ENCODE data around the gene AQP2. TPM values are rescaled to one million over a fixed set of nuclear protein-coding genes. Genes with fewer than 3 reads are reported as not detected.

Gene AQP2
- total and polyA plus RNA-seq, 2 of the 13 experiments (the other 11 are each of a cell fraction or from before 2014, with no cell fraction given) = not detected

DNA sequence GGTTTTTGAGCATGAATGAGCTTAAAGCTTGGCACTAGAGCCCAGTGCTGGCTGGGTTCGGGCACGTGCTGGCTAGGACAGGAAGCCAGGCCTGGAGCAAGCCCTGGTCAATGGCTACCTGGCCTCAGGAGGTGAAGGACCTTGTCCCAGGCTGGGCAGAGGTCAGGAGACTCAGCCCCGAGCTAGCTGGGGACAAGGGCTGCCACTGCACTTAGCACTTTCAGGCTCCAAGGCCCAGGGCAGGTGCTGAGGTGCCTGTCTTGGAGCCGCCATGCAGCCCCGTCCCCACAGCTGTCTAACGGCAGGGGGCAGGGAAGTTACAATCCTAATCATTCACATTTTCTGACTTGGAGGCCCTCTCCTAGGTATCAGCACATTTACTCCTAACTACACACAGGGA is 17.9 kb downstream of the AQP2 start:
- ChIA-PET POLR2A (interaction anchor here (3.0 kb wide), 1 partner anchor 11 kb away, joined by 24 read pairs; no protein-coding TSS in a partner anchor), CTCF (ENCODE audit: low intra/inter-chr PET ratio, low total read pairs) (interaction anchor here (3.5 to 3.9 kb wide), 2 partner anchors 88 to 101 kb away, joined by 43 to 65 read pairs; partner anchors contain the start of gene ASIC1)
- Histone ChIP-seq H3K9me3 (ENCODE audit: low read length) (no peaks in the 10 kb centered on the region), H3K4me1 (ENCODE audit: insufficient read depth, low read length) (peaks cover 56% of the 10 kb centered on the region), H3K27me3 (ENCODE audit: control insufficient read depth in 1 of 2, insufficient read depth in 2 of 2, low read length in 2 of 2) (peaks cover 6 to 70% of the 10 kb centered on the region in 2 experiments), H2AFZ (ENCODE audit: low read length) (no peak overlapping the region), H3K36me3 (replicated peaks in 1 of 2; ENCODE audit: control insufficient read depth in 1 of 2, insufficient read depth in 2 of 2, low read length in 2 of 2) (no peaks in the 10 kb centered on the region), H4K20me1 (ENCODE audit: insufficient read depth, low read length) (no peaks in the 10 kb centered on the region), H3K9ac (ENCODE audit: insufficient read depth, low read depth, low read length) (no peak overlapping the region), H3K4me3 (replicated peaks in 1 of 3; ENCODE audit: insufficient read depth in 1 of 3, low read depth in 2 of 3, low read length in 3 of 3) (peak overlapping the region in 1 of 3 experiments; percentile 69; a peak in 2 of 6 replicates), H3K79me2 (ENCODE audit: insufficient read depth, low read length) (no peaks in the 10 kb centered on the region), H3K4me2 (ENCODE audit: low read depth, low read length) (peak overlapping the region; percentile 91), H3K27ac (ENCODE audit: extremely low read length, insufficient read depth, low read length) (no peak overlapping the region)
- WGBS (ENCODE audit: low lambda C conversion rate) = 23% methylated on average over 3 of the region's 6 CpGs
- ATAC-seq (peak; percentile 5; the same call in 2 of the 3 replicates), DNase-seq (ENCODE audit: low spot score) (no peak), FAIRE-seq (no peak)
- BruUV-seq (replicated peaks) = no TSS peak
- in situ Hi-C loops (cut with HindIII; ENCODE audit: extremely low pct_ligation_motif_present, low pct_unique_long_range_greater_than_20kb) = no loop called here
- intact Hi-C loops (cut with micrococcal nuclease; ENCODE audit: unreplicated experiment) = no loop called here
- TF ChIP-seq BHLHE40 (IDR thresholded peaks at IDR 0.05; ENCODE audit: low read length) (0 out of 2 replicates have a peak, but pooled peaks have one; percentile 36), NFE2L1 (CRISPR knock-in tag; IDR thresholded peaks at IDR 0.05; ENCODE audit: borderline replicate concordance) (no peak), KDM3A (CRISPR knock-in tag; IDR thresholded peaks at IDR 0.05; ENCODE audit: low read depth) (no peak), MYC (CRISPR knock-in tag; IDR thresholded peaks at IDR 0.05; ENCODE audit: borderline replicate concordance) (peak; percentile 34; the same call in 1 of the 2 replicates), BRCA1 (CRISPR knock-in tag; IDR thresholded peaks at IDR 0.05) (no peak), HNF4A (CRISPR knock-in tag; IDR thresholded peaks at IDR 0.05) (peak; percentile 39), MTA1 (CRISPR knock-in tag; IDR thresholded peaks at IDR 0.05; ENCODE audit: borderline replicate concordance) (0 out of 2 replicates have a peak, but pooled peaks have one; percentile 26), ZNF317 (CRISPR knock-in tag; IDR thresholded peaks at IDR 0.05) (no peak)
- TF ChIP-seq, protein P1, sequence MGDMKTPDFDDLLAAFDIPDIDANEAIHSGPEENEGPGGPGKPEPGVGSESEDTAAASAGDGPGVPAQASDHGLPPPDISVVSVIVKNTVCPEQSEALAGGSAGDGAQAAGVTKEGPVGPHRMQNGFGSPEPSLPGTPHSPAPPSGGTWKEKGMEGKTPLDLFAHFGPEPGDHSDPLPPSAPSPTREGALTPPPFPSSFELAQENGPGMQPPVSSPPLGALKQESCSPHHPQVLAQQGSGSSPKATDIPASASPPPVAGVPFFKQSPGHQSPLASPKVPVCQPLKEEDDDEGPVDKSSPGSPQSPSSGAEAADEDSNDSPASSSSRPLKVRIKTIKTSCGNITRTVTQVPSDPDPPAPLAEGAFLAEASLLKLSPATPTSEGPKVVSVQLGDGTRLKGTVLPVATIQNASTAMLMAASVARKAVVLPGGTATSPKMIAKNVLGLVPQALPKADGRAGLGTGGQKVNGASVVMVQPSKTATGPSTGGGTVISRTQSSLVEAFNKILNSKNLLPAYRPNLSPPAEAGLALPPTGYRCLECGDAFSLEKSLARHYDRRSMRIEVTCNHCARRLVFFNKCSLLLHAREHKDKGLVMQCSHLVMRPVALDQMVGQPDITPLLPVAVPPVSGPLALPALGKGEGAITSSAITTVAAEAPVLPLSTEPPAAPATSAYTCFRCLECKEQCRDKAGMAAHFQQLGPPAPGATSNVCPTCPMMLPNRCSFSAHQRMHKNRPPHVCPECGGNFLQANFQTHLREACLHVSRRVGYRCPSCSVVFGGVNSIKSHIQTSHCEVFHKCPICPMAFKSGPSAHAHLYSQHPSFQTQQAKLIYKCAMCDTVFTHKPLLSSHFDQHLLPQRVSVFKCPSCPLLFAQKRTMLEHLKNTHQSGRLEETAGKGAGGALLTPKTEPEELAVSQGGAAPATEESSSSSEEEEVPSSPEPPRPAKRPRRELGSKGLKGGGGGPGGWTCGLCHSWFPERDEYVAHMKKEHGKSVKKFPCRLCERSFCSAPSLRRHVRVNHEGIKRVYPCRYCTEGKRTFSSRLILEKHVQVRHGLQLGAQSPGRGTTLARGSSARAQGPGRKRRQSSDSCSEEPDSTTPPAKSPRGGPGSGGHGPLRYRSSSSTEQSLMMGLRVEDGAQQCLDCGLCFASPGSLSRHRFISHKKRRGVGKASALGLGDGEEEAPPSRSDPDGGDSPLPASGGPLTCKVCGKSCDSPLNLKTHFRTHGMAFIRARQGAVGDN (CRISPR knock-in tag; IDR thresholded peaks at IDR 0.05) = peak; percentile 61
- TF ChIP-seq, protein P2, sequence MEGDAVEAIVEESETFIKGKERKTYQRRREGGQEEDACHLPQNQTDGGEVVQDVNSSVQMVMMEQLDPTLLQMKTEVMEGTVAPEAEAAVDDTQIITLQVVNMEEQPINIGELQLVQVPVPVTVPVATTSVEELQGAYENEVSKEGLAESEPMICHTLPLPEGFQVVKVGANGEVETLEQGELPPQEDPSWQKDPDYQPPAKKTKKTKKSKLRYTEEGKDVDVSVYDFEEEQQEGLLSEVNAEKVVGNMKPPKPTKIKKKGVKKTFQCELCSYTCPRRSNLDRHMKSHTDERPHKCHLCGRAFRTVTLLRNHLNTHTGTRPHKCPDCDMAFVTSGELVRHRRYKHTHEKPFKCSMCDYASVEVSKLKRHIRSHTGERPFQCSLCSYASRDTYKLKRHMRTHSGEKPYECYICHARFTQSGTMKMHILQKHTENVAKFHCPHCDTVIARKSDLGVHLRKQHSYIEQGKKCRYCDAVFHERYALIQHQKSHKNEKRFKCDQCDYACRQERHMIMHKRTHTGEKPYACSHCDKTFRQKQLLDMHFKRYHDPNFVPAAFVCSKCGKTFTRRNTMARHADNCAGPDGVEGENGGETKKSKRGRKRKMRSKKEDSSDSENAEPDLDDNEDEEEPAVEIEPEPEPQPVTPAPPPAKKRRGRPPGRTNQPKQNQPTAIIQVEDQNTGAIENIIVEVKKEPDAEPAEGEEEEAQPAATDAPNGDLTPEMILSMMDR (CRISPR knock-in tag; IDR thresholded peaks at IDR 0.05) = peak; percentile 44

Data from HepG2 (cell line).